GM19035 (cell line): Measurements from ENCODE around the gene RTTN.

Experiments
- ATAC-seq: cut with Tn5 transposase; IDR thresholded peaks from one replicate; pipeline ENCODE4 v1.9.1; 2021; ENCODE audit not compliant: unreplicated experiment

The RTTN gene

GRCh38 chr18:70030728-70031127 lies 174.8 kb downstream of the RTTN start:
- no peak for ATAC-seq

GRCh38 chr18:70029163-70029562 lies 176.3 kb downstream of the RTTN start:
- peak; percentile 39 for ATAC-seq

- ATAC-seq: peak; percentile 49
These were observed 176.8 kb downstream of the RTTN start for GRCh38 chr18:70028734-70029133.

- ATAC-seq: no peak
These were observed 177.4 kb downstream of the RTTN start for GRCh38 chr18:70028084-70028483.

- ATAC-seq: no peak
These were observed 179.9 kb downstream of the RTTN start for GRCh38 chr18:70025580-70025979.

- ATAC-seq: no peak
These were observed 180.7 kb downstream of the RTTN start for GRCh38 chr18:70024829-70025228.

- no peak for ATAC-seq
These were observed 181.4 kb downstream of the RTTN start for GRCh38 chr18:70024093-70024492.

- no peak for ATAC-seq
These were observed 182.9 kb downstream of the RTTN start for GRCh38 chr18:70022636-70023035.

GRCh38 chr18:70021498-70021897 lies 184.0 kb downstream of the RTTN start:
- no peak for ATAC-seq

- ATAC-seq: no peak
These were observed 184.4 kb downstream of the RTTN start for GRCh38 chr18:70021043-70021442.

- no peak for ATAC-seq
These were observed 185.5 kb downstream of the RTTN start for GRCh38 chr18:70019991-70020390.

- no peak for ATAC-seq
These were observed 186.4 kb downstream of the RTTN start for GRCh38 chr18:70019136-70019535.

- ATAC-seq: no peak
These were observed 190.4 kb downstream of the RTTN start for GRCh38 chr18:70015127-70015526.

- ATAC-seq: no peak
These were observed 199.9 kb downstream of the RTTN start for GRCh38 chr18:70005580-70005979.

- ATAC-seq: no peak
These were observed 200.8 kb downstream of the RTTN start for GRCh38 chr18:70004696-70005095.

GRCh38 chr18:69999656-70000055 lies 205.8 kb downstream of the RTTN start:
- ATAC-seq: no peak

GRCh38 chr18:69998523-69998987 lies 206.9 kb downstream of the RTTN start:
- ATAC-seq: no peak

GRCh38 chr18:69996951-69997798 lies 208.3 kb downstream of the RTTN start:
- no peak for ATAC-seq

- no peak for ATAC-seq
These were observed 209.1 kb downstream of the RTTN start for GRCh38 chr18:69996417-69996816.

GRCh38 chr18:69995774-69996173 lies 209.7 kb downstream of the RTTN start:
- no peak for ATAC-seq

GRCh38 chr18:69992776-69993175 lies 212.7 kb downstream of the RTTN start:
- no peak for ATAC-seq

- no peak for ATAC-seq
These were observed 217.6 kb downstream of the RTTN start for GRCh38 chr18:69987870-69988269.

GRCh38 chr18:69985239-69985638 lies 220.2 kb downstream of the RTTN start:
- no peak for ATAC-seq
